PC-9 (cell line): ENCODE data around the gene CNTN5. TPM values are rescaled to one million over a fixed set of nuclear protein-coding genes. Genes with fewer than 3 reads are reported as not detected.

ENCODE experiments used
- BruUV-seq: library from RNA; stranded (reverse); fragments of 400-500 nt; replicated peaks from 2 replicates; lab custom pipeline; 2021; lab: Mats Ljungman, UMichigan
- CTCF ChIA-PET: fragments of 300-600 bp; sonication (Branson Sonifier 250); formaldehyde crosslinking; loops from one replicate; lab custom pipeline; 2022; ENCODE audit warnings: antibody characterized with exemption; lab: Charles Lee
- POLR2A ChIA-PET: fragments of 300-600 bp; sonication (Branson Sonifier 250); formaldehyde crosslinking; loops from one replicate; lab custom pipeline; 2022; ENCODE audit warnings: antibody characterized with exemption; ENCODE audit not compliant: unreplicated experiment; lab: Charles Lee
- DNase-seq, 2 experiments: peaks; one replicate each; pipeline versions ENCODE4 v3.0.0 to v3.0.0-alpha.2; 2015 to 2022; ENCODE audit warnings: mixed read lengths in 1 of 2
- H2AFZ ChIP-seq: fragments of 200-600 bp; sonication (generic); 2 replicates; pipeline ENCODE4 v1.8.1; 2017; ENCODE audit warnings: antibody characterized with exemption
- H3F3A ChIP-seq: fragments of 200-600 bp; sonication (generic); 2 replicates; pipeline ENCODE4 v1.8.1; 2017; ENCODE audit warnings: antibody characterized with exemption, mild to moderate bottlenecking, low read depth; ENCODE audit not compliant: insufficient read depth
- H3K27ac ChIP-seq: fragments of 200-600 bp; sonication (generic); 2 replicates; pipeline ENCODE4 v1.6.1; 2016; ENCODE audit warnings: mixed run types
- H3K27me3 ChIP-seq: fragments of 200-600 bp; sonication (generic); 2 replicates; pipeline ENCODE4 v1.6.1; 2016; ENCODE audit warnings: low read depth, mixed run types; ENCODE audit not compliant: insufficient read depth
- H3K36me3 ChIP-seq: fragments of 200-600 bp; sonication (generic); 2 replicates; pipeline ENCODE4 v1.6.1; 2016; ENCODE audit warnings: low read depth, mixed run types
- H3K4me1 ChIP-seq: fragments of 200-600 bp; sonication (generic); replicated peaks from 2 replicates; pipeline ENCODE4 v1.6.1; 2016; ENCODE audit warnings: mixed run types; ENCODE audit not compliant: insufficient read depth
- H3K4me2 ChIP-seq: fragments of 200-600 bp; sonication (generic); 2 replicates; pipeline ENCODE4 v1.6.1; 2017; ENCODE audit warnings: mixed run types
- H3K4me3 ChIP-seq: fragments of 200-600 bp; sonication (generic); 2 replicates; pipeline ENCODE4 v1.6.1; 2016; ENCODE audit warnings: mixed run types
- H3K79me2 ChIP-seq: fragments of 200-600 bp; sonication (generic); 2 replicates; pipeline ENCODE4 v1.6.1; 2017; ENCODE audit warnings: low read depth, mixed run types
- H3K9me2 ChIP-seq: fragments of 200-600 bp; sonication (generic); 2 replicates; pipeline ENCODE4 v1.8.1; 2017; ENCODE audit warnings: mild to moderate bottlenecking; ENCODE audit not compliant: insufficient read depth
- H3K9me3 ChIP-seq: fragments of 200-600 bp; sonication (generic); 2 replicates; pipeline ENCODE4 v1.8.1; 2016; ENCODE audit warnings: low read depth; ENCODE audit not compliant: insufficient read depth
- H4K20me1 ChIP-seq: fragments of 200-600 bp; sonication (generic); 2 replicates; pipeline ENCODE4 v1.8.1; 2017; ENCODE audit not compliant: insufficient read depth
- CTCF ChIP-seq: fragments of 200-600 bp; sonication (generic); conservative IDR thresholded peaks from 2 replicates; pipeline ENCODE4 v1.6.1; 2017; ENCODE audit warnings: mixed run types, antibody characterized with exemption, mild to moderate bottlenecking, moderate library complexity
- EZH2 ChIP-seq: fragments of 200-600 bp; sonication (generic); IDR thresholded peaks from 2 replicates; pipeline ENCODE4 v1.8.0; 2017; ENCODE audit warnings: antibody characterized with exemption, low read depth
- intact Hi-C: fragments of 100-400 bp; cut with micrococcal nuclease; formaldehyde crosslinking; loops from one replicate; pipeline ENCODE4 v1.10.0; 2022; ENCODE audit not compliant: unreplicated experiment
- total RNA-seq: library from RNA; stranded (reverse); gene quantifications from 2 replicates; pipeline ENCODE4 v1.2.3, GENCODE V29; 2021

Gene CNTN5
- total RNA-seq, 1 experiment from 2014 or later = not detected

- Histone ChIP-seq H2AFZ (no peak overlapping the region), H3K9me3 (no peaks in the 10 kb centered on the region), H3K9me2 (no peaks in the 10 kb centered on the region), H3K79me2 (no peaks in the 10 kb centered on the region), H3K27me3 (no peaks in the 10 kb centered on the region), H3F3A (no peaks in the 10 kb centered on the region), H3K36me3 (no peaks in the 10 kb centered on the region), H4K20me1 (no peaks in the 10 kb centered on the region; the same call in 1 of the 2 replicates), H3K4me3 (no peak overlapping the region), H3K4me1 (no peaks in the 10 kb centered on the region), H3K27ac (no peak overlapping the region), H3K4me2 (no peak overlapping the region)
- ChIA-PET POLR2A (no interaction called here), CTCF (no interaction called here)
- TF ChIP-seq CTCF = no peak
- no peak for TF ChIP-seq EZH2
- DNase-seq = no peak
- intact Hi-C loops = no loop called here
- BruUV-seq = no TSS peak
Measured at GRCh38 chr11:99509863-99510262, 489.1 kb downstream of the CNTN5 start.

GRCh38 chr11:99513368-99513767 lies 492.6 kb downstream of the CNTN5 start:
- Histone ChIP-seq H3K4me3 (no peak overlapping the region), H3K4me2 (no peak overlapping the region), H3K36me3 (no peaks in the 10 kb centered on the region), H3K27me3 (no peaks in the 10 kb centered on the region), H3K9me2 (no peaks in the 10 kb centered on the region), H2AFZ (no peak overlapping the region), H4K20me1 (no peaks in the 10 kb centered on the region; the same call in 1 of the 2 replicates), H3K79me2 (no peaks in the 10 kb centered on the region), H3F3A (no peaks in the 10 kb centered on the region), H3K4me1 (no peaks in the 10 kb centered on the region), H3K9me3 (no peaks in the 10 kb centered on the region), H3K27ac (no peak overlapping the region)
- DNase-seq = no peak
- CTCF ChIA-PET = no interaction called here
- POLR2A ChIA-PET = no interaction called here
- intact Hi-C loops = no loop called here
- no peak for TF ChIP-seq EZH2
- no peak for TF ChIP-seq CTCF
- BruUV-seq = no TSS peak

GRCh38 chr11:99519095-99519494 lies 498.3 kb downstream of the CNTN5 start:
- DNase-seq = no peak
- H3K4me2 ChIP-seq = no peak overlapping the region
- H3K27ac ChIP-seq = no peak overlapping the region
- no peaks in the 10 kb centered on the region for H3K9me3 ChIP-seq
- no TSS peak for BruUV-seq
- TF ChIP-seq EZH2 (no peak), CTCF (no peak)
- no peak overlapping the region for H3K4me3 ChIP-seq
- H4K20me1 ChIP-seq = no peaks in the 10 kb centered on the region
- 0 out of 2 replicates have a peak, but pooled peaks cover 3% of the 10 kb centered on the region for H3K9me2 ChIP-seq
- no peaks in the 10 kb centered on the region for H3K36me3 ChIP-seq
- no peaks in the 10 kb centered on the region for H3K79me2 ChIP-seq
- no peaks in the 10 kb centered on the region for H3K27me3 ChIP-seq
- H3F3A ChIP-seq = no peaks in the 10 kb centered on the region
- intact Hi-C loops = no loop called here
- ChIA-PET CTCF (no interaction called here), POLR2A (no interaction called here)
- no peak overlapping the region for H2AFZ ChIP-seq
- H3K4me1 ChIP-seq = no peaks in the 10 kb centered on the region
